GM19324 (cell line): Measurements from ENCODE around the gene HSPB8.
"Not testable (repeated sequence)": the region's sequence is repeated elsewhere in the genome, so short reads cannot be mapped to it uniquely, and the experiment has no call there.

Source experiments
- ATAC-seq: cut with Tn5 transposase; IDR thresholded peaks from one replicate; pipeline ENCODE4 v1.9.1; 2021; ENCODE audit warnings: mild to moderate bottlenecking, moderate library complexity; ENCODE audit not compliant: unreplicated experiment, low FRiP score

HSPB8 gene

GRCh38 chr12:119204131-119204530 lies 25.4 kb downstream of the HSPB8 start:
- no peak for ATAC-seq

GRCh38 chr12:119204671-119205285 lies 26.0 kb downstream of the HSPB8 start:
- ATAC-seq = no peak

GRCh38 chr12:119206348-119207062 lies 27.8 kb downstream of the HSPB8 start:
- ATAC-seq = no peak

GRCh38 chr12:119207063-119207560 lies 28.4 kb downstream of the HSPB8 start:
- ATAC-seq = no peak

GRCh38 chr12:119208626-119209061 lies 29.9 kb downstream of the HSPB8 start:
- no peak for ATAC-seq

- ATAC-seq = no peak
Measured at GRCh38 chr12:119211884-119212283, 33.2 kb downstream of the HSPB8 start.

DNA sequence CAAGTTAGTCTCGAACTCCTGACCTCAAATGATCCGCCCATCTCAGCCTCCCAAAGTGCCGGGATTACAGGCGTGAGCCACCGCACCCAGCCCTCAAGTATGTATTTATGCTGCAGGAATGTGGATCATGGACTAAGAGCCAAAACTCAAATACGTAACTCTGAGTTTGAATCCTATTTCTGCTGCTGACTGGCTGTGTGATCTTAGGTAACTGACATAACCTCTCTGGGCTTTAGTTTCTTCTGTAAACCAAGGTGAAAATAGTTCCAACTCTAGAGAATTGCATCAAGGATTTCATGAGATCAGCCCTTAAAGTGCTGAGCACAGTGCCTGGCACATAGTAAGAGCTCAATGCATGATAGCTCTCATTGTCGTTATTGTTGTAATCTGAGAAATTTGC lies 37.4 kb downstream of the HSPB8 start:
- ATAC-seq = no peak

- ATAC-seq = not testable (repeated sequence)
Measured at GRCh38 chr12:119218875-119219274, 40.1 kb downstream of the HSPB8 start.

GRCh38 chr12:119222222-119222951 lies 43.7 kb downstream of the HSPB8 start:
- no peak for ATAC-seq

DNA sequence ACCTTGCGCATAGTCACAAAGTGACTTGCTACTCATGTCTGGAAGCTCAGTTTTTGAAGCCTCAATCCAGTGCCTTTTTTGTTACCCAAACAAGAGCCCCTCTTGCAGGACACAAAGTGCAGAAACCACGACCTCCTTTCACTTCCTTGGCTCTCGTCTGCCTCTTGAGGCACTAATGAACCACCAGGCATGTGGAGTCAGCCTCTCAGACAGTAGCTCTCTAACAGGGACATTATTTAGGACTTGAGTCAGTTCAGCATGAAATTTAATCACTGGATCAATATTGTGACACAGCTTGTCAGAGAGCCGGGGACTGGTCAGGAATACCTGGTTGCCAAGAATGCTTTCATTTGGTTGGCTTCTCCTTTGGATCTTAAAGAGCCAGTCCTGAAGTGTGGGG lies 46.7 kb downstream of the HSPB8 start:
- ATAC-seq = no peak

DNA sequence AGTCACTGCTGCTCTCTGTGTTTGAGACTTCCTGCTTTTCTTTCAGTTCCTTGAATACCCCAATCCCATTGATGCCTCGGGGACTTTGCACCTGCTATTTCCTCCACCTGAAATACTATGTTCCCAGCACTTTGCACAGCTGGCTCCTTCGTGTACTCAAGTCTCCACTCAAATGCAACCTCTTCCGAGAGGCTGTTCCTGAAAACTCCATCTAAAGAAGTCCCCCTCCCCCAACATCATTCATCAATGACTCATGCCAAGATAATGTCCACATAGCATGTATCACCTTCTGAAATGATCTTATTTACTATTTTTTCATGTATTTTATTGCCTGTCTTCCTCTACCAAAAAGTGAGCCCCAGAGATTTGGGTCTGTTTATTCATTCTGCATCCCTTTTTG lies 48.6 kb downstream of the HSPB8 start:
- ATAC-seq = no peak

DNA sequence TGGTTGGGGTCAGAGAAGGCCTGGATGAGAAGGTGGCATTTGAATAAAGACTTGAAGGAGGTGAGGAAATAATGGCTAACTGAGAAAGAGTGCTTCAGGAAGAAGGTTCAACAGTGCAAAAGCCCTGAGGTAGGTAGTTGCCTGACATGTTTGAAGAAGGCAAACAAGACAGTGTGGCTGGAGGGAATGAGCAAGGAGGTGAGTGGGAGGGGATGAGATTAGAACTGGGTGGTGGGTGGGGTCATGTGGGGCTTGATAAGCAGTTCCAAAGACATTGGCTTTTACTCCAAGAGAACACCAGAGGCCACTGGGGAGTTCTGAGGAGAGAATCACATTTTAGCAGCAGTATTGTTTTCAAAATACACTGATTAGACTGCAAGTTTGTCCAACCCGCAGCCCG lies 50.5 kb downstream of the HSPB8 start:
- no peak for ATAC-seq

DNA sequence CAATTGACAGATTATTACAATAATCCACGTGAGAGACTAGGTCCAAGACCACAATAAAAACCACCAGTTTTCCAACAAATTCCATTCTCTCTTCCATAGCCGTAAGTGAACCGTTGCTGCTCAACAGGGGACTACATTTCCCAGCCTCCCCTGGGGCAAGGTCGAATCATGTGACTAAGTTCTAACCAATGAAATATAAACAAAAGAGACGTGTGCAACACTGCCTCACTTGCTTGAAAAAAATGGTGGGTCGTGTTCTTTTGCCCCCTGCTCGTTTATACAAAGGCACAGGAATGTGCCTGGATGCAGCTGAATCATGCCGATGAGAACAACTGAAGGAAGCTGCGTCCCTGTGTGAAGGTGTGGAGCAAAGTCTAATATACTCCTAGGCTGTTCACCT lies 51.1 kb downstream of the HSPB8 start:
- no peak for ATAC-seq

DNA sequence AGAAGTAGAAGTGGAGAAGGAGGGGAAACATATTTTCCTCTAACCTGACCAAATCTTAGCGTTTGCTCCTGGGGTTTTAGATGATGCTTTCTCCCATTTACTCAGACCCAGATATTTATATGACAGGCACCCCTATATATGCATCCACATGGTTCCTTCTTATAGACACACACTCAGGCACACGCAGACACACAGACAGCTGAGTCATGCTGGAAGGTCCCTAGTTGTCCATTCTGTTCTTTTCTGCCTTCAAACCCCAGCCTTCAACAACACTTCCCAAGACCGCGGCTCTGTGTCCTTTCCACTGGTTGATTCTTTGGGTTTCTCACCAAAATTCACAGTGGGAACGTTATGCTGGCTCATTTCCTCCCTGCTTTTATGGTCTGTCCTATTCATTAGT lies 52.1 kb downstream of the HSPB8 start:
- ATAC-seq = no peak

DNA sequence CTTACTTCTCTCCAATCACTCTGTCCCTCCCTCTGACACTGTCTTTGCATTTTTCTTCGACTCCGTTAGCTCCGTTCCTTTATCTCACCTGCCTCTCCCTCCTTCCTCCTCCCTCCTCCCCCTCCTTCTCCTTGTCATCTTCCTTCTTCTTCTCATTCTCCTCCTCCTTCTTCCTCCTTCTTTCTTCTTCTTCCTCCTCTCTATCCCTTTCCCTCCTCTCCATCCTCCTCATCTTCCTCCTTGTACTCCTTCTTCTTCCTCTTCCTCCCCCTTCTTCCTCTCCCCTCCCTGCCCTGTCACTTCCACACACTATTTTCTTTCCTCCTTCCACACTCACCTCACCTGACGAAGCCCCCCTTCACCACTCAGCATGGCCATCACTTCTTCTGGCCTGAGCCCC lies 53.0 kb downstream of the HSPB8 start:
- ATAC-seq = no peak

DNA sequence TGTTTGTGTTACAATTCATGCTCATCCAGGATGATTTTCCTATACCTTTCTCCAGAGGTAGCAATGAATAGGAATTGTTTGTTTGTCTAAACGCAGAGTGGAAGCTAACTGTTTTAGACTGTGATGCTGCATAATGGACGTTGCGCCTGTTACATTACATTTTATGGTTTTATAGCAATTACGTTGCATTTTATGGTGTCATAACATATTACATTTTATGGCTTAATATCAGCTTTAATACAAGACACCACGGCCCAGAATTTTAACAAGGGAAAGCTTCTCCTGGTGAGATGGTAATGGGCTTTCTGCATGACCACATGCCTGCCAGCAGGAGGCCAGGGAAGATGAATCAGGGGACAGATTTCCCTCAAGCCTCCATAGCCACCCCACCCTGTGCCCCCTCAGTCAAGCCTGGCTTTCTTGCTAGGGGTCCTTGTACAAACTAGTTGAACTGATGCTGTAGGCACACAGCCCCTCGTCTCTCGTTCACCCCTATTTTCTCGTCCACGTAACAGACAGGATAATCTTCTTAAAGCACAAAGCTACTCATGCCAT lies 56.5 kb downstream of the HSPB8 start:
- ATAC-seq = no peak

DNA sequence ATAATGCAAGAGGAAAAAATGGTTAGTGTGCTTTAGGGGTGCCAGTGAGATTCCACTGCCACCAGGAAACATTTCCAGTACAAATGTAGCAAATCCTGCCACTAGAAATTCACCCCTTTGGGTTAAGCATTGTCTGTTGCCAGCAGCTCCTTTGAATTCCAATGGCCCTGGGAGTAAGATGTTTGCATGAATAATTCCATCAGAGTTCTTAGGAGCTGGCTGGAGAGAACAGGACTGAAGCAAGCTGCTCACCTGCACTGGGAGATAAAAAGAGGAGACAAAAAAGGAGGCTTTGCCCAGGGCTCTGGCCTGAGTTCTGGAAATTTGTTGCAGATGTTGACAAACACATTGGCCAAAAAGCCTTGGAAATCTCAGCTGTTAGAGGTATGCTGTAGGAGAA lies 57.6 kb downstream of the HSPB8 start:
- no peak for ATAC-seq

DNA sequence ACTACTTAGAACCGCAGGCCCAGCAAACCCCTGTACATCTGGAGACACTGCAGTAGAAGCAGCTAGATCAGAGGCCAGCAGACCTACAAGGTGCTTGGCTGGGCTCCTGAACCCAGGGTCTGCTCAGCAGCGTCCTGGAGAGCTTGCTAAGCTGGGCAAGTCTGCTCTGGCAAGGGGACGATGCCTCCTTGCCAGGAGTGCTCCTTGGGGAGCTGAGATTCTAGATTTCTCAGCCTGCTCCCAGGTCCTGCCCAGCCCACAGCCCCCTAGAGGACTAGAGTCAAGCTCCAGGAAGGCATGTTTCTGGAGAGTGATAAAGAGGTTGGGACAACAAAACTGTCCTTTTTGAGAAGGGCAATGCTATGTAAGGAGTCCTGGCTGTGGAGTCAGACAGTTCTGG lies 60.3 kb downstream of the HSPB8 start:
- no peak for ATAC-seq

DNA sequence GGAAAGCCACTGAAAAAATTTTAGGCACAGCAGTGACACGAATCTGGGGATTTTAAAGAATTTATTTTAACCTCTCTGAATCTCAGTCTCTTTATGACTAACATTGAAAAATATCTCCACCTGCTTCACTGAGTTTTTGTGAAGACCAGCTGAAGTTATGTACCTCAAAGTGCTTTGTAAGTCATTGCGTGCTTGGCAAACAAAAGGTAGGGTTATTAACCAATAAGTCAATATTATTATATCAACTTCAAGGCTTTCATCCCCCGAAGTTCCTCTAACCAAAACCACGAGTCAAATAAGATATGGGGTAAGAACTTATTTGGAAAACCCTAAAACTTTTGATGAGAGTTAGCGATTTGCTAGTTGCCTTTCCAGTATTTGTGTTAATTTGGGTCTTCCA lies 62.3 kb downstream of the HSPB8 start:
- ATAC-seq = no peak

GRCh38 chr12:119241580-119242169 lies 62.9 kb downstream of the HSPB8 start:
- no peak for ATAC-seq
